ENCODE data around the gene ATF5. TPM values are rescaled to one million over a fixed set of nuclear protein-coding genes. Genes with fewer than 3 reads are reported as not detected.

Gene ATF5, protein sequence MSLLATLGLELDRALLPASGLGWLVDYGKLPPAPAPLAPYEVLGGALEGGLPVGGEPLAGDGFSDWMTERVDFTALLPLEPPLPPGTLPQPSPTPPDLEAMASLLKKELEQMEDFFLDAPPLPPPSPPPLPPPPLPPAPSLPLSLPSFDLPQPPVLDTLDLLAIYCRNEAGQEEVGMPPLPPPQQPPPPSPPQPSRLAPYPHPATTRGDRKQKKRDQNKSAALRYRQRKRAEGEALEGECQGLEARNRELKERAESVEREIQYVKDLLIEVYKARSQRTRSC
- 10.6 TPM for total RNA-seq

DNA sequence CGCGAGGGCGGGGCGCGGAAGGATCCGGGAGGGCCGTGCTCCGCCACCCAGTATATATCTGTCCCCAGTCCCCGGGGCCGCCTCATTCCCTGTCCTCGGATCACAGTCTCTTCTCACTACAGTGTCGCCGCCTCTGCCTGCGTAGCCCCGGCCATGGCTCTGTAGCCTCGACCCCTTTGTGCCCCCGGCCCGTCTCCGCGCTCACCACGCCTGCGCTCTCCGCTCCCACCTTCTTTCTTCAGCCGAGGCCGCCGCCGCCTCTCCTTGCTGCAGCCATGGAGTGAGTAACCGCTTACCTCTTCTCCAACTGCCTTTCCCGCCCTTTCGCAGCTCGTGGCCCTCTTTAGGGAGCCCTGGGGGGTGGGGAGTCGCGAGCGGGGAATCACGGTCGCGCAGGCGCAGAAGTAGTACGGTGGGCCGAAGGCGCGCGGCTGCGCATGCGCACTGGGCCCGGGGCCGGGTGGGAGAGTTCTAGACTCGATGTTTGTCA lies at the start of gene ATF5, which contains the start of gene NUP62:
TSS of gene ATF5 (plus strand) at position 85 of the 490 bp plus-strand sequence. CDS start 1,646 bp downstream, outside the sequence.
TSS of gene NUP62 (minus strand) at position 384 of the 490 bp plus-strand sequence. CDS start 19,697 bp downstream, outside the sequence.
- DNase-seq (ENCODE audit: low spot score in 2 of 2) (peak; percentile 94), FAIRE-seq (no peak)

DNA sequence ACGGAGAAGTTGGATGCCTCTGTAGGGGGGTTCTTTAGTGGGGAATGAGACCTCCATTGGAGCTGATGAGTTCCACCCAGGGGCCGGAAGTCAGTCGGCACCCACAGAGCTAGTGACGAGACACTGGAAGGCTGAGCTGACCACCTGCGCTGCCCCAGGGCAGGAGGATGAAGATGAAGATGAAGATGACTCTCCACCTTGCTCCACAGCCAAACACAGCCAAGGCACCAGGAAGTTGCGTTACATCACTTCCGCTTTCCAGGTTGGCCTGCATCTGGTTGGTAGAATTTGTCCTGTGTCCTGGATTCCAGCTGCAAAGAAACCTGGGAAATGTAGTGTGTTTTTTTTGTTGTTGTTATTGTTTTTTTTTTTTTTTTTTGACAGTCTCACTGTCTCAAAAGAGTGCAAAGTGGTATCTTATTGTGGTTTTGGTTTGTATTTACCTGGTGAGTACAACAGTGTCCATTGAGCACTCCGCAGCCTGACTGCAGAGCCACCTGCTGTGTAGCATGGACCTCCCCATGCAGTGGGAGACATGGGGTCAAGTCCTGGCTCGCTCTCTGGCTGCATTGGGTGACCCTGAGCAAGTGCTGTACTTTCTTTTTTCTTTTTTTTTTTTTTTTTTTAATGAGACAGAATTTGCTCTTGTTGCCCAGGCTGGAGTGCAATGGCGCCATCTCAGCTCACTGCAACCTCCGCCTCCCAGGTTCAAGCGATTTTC lies 49.6 kb upstream of the ATF5 start:
- DNase-seq (ENCODE audit: low spot score in 2 of 2) (no peak), FAIRE-seq (no peak)

DNA sequence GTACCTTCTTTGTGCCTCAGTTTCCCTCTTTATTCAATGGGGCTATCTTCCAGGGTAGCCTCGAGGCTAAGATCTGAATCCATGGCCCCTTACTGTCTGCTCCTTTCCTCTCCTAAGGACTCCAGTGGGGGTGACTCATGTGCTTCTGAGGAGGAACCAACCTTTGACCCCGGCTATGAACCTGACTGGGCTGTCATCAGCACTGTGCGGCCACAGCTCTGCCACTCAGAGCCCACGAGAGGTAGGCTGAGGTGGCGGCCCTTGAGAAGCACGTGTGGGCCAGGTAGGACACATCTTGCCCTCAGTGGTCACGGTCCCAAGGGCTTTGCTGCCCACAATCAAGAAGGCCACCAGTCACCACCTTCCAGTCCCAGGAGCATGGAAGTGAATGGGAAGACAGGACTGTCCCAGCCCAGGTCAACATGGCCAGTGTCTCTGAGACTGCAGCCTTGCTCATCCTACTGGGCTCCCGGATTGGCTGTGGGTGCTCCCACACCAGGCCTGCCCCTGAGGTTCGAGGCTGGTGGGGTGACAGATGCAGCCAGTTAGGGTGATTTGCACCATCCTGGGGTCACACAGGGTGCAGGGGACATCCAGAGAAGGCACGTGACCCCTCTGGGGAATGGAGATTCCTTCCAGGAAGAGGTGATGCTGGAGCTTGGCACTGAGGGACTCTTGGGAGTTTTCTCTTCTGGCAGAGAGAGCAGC lies 48.7 kb upstream of the ATF5 start:
- DNase-seq (ENCODE audit: low spot score in 2 of 2) = no peak

DNA sequence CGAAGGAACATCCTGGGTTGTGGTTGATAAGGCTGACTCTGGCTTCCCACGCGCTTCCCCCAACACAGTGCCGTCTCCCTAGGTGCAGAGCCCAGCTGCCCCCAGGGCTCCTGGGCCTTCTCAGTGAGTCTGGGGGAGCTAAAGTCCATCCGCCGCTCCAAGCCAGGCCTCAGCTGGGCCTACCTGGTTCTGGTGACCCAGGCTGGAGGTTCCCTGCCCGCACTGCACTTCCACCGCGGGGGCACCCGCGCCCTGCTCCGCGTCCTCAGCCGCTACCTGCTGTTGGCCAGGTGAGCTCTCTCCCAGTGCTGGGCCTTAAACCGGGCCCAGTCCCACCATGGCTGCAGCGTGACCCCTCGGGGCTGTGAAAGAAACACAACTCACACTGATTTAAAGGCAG lies 47.8 kb upstream of the ATF5 start:
- no peak for FAIRE-seq
- DNase-seq (ENCODE audit: low spot score in 2 of 2) = no peak

More for the DNA sequence above, 48.7 kb upstream of the ATF5 start:
- no peak for FAIRE-seq

DNA sequence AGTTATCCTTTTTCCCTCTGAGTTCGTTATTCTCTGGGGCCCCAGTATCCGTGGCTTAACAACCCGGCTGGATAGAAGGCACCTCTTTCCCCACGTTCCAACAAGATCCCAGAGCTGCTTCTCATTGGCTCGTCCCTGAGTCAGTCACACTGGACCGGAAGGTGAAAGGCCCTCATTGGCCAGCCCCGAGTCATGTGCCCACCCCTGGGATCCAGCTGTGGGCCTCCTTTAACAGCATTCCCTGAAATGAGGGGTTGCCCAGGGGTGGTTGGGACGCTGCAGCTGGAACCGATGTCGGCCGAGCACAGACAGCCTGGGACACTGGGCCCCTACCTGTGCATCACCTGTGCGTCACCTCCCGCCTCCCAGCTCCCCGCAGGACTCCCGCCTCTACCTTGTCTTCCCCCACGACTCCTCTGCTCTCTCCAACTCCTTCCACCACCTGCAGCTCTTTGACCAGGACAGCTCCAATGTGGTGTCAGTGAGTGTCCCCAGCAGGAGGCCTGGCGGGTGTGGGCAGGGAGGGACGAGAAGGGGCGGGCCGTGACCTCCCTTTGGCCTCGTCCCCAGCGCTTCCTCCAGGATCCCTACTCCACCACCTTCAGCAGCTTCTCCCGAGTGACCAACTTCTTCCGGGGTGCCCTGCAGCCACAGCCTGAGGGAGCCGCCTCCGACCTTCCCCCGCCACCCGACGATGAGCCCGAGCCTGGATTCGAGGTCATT lies 47.2 kb upstream of the ATF5 start:
- no peak for DNase-seq (ENCODE audit: low spot score in 2 of 2)
- FAIRE-seq = no peak

DNA sequence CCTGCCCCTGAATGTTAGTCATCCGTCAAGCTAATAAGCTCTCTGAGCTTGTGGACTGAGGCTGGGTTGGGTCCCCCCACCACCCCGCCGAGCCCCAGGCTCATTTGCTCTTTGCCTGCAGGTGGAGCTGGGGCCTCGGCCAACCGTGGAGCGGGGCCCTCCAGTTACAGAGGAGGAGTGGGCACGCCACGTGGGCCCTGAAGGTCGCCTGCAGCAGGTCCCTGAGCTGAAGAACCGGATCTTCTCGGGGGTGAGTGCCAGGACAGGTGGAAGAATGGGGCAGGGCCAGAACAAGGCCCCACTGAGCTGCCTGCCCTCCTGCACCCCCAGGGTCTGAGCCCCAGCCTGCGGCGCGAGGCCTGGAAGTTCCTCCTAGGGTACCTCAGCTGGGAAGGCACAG lies 46.4 kb upstream of the ATF5 start:
- no peak for DNase-seq (ENCODE audit: low spot score in 2 of 2)
- FAIRE-seq = no peak

DNA sequence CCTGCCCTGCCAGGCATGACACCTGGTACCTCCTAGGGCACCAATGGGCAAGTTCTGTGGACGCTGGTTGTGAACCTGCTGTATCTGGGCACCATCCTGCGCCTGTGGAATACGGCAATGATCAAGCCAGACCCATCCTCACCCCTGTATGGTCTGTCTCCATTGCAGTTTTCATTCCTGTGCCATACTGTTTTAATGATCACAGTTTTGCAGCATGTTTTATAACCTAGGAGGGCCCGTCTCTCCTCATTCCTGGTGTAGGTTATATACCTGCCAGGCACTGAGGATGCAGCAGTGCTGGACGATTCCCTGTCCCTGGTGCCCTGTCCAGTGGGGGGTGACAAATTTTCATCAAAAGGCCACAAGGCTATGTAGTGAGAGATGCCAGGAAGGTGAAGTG lies 45.9 kb upstream of the ATF5 start:
- FAIRE-seq (no peak), DNase-seq (ENCODE audit: low spot score in 2 of 2) (no peak)

DNA sequence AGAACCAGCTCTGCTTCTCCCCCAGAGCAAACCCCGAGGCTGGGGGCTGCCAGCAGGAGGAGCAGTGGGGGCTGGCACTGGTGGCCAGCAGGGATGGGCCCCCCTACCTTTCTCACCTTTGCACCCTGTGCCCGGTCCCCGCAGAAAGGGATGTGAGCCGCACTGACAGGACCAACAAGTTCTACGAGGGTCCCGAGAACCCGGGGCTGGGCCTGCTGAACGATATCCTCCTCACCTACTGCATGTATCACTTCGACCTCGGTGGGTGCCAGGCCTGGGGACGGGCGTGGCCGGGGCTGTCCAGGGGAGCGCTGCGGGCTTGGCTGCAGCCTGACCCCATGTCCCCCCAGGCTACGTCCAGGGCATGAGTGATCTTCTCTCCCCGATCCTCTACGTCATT lies 44.9 kb upstream of the ATF5 start:
- DNase-seq (ENCODE audit: low spot score in 2 of 2) (no peak), FAIRE-seq (no peak)

DNA sequence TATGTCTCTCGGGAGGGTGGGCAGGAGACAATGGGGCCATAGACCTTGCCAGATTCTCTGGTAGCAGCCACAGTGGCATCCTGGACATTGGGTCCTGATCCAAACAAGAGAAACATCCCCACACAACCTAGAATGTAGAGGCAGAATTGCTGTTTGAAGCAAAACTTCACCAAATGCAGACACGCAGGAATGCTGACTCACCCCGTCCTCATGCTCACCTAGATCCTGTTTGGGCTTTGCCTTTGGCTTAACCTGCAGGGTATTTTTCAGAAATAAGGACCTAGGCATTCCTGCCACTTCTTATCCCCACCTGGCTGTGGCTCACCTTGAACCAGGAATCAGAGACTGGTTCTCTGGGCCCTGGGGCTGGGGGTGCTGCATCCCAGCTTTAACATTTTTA lies 44.2 kb upstream of the ATF5 start:
- DNase-seq (ENCODE audit: low spot score in 2 of 2) = no peak
- FAIRE-seq = no peak

DNA sequence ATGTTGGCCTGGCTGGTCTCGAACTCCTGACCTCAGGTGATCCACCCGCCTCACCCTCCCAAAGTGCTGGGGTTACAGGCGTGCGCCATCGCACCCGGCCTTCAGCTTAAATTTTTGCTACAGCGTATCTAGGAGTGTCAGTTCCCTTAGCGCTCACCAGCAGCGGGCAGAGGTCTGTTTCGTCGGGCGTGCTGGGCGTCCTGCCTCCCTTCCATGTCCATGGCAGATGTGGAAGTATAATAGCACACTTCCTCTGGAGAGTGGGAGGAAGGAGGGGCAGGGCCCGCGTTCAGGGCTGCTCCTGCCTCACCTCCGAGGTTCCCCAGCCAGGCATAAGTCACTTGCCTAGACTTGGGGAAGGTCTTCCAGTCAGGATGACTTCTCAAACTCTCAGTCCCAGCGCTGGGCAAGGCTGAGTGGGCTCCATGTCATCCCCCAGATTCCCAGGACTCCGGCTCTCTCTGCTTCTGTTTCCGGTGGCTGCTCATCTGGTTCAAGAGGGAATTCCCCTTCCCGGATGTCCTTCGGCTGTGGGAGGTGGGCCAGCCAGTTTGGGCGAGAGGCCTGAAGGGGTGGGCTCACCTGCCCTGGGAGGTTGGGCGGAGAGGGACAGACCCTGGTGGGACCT lies 41.9 kb upstream of the ATF5 start:
- FAIRE-seq (no peak), DNase-seq (ENCODE audit: low spot score in 2 of 2) (no peak)

DNA sequence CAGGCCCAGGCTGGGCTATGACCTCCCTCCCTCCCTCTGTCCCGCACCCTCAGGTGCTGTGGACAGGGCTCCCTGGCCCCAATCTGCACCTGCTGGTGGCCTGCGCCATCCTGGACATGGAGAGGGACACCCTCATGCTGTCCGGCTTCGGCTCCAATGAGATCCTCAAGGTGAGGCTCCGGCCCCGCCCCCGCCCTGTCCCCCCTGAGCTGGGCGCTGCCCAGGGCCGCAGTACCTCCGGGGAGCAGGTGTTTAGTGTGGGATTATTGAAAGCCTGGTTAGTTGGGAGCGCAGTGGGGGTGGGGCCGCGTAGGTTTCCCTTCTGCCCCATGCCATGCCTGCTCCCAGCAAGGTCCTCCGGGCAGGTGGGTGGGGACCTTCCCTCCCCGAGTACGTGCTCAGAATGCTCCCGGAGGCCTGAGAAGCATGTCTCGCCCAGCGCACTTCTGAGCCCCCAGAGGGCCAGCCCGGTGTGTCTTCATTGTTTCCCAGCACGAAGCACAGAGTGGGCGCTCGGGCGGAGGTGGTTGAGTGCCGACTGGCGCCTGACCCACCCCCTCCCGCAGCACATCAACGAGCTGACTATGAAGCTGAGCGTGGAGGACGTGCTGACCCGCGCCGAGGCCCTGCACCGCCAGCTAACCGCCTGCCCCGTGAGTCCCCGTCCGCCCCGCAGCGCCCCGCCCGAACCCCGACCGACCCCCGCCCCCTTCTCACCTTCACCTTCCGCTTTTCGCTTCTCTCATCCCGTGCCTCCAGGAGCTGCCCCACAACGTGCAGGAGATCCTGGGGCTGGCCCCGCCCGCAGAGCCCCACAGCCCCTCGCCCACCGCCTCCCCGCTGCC lies 41.1 kb upstream of the ATF5 start:
- FAIRE-seq (no peak), DNase-seq (ENCODE audit: low spot score in 2 of 2) (no peak)

DNA sequence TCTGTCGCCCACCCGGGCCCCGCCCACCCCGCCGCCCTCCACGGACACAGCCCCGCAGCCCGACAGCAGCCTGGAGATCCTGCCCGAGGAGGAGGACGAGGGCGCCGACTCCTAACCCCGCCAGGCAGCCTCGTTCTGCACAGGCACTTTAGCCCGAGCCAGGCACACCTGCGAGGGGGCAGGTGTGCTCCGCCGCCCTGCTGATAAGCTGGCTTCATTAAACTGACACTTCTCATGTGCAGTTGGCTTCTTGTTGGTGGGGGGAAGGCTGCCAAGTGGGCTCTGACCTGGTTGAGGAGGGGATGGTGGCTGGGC lies 40.5 kb upstream of the ATF5 start:
- DNase-seq (ENCODE audit: low spot score in 2 of 2) (no peak), FAIRE-seq (no peak)

DNA sequence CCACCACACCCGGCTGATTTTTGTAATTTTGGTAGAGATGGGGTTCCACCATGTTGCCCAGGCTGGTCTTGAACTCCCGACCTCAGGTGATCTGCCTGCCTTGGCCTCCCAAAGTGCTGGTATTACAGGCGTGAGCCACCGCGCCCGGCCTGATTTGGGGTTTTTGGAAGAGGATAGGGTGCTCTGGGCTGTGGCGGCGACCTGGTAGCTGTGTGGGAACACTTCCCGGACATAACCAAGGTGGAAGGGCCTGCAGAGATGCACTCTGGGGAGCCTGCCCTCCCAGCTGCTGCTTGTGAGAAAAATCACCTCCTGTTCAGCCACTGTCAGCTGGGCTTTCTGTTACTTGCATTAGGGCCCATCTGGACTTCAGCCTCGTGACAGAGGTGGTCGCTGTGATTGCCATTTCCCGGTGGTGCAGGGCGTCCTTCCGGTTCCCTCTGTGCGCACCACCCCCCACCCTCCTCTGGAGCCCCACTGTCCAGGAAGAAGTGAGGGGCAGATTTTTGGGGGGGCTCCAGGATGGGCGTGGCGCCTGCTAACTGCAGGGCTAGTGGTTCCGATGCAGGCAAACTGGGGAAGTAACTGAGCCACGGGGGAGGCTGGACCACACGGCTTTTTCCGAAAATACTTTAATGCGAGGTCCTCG lies 39.8 kb upstream of the ATF5 start:
- no peak for DNase-seq (ENCODE audit: low spot score in 2 of 2)
- FAIRE-seq = no peak

DNA sequence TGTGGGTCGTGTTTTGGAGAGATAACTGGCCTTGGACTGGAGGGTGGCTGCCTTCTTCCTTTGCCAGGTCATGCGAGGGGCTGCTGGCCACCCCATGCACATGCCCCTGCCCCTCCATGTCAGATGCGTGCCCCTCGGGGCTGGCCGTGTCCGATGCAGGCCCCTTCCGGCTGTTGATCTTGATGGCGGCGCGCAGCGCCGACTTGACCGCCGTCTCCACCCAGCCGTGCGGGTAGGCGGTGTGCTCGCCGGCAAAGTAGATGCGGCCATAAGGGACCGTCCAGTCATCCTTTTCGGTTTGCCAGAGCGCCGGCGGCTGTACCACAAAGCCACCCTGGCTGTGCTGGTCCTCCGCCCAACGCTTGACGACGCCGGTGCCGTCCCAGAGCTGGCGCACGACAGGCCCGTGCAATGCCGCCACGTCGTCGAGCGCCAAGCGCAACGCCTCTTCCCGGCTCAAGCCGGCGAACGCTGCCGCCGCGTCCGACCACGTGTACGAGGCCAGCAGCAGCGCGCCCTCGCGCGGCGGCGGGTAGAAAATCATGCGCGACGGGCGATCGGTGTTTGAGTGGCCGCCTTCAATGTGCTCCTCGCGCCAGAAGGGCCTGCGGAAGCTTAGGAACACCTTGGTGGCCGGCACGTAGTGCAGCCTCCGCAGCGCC lies 39.2 kb upstream of the ATF5 start:
- no peak for FAIRE-seq

DNA sequence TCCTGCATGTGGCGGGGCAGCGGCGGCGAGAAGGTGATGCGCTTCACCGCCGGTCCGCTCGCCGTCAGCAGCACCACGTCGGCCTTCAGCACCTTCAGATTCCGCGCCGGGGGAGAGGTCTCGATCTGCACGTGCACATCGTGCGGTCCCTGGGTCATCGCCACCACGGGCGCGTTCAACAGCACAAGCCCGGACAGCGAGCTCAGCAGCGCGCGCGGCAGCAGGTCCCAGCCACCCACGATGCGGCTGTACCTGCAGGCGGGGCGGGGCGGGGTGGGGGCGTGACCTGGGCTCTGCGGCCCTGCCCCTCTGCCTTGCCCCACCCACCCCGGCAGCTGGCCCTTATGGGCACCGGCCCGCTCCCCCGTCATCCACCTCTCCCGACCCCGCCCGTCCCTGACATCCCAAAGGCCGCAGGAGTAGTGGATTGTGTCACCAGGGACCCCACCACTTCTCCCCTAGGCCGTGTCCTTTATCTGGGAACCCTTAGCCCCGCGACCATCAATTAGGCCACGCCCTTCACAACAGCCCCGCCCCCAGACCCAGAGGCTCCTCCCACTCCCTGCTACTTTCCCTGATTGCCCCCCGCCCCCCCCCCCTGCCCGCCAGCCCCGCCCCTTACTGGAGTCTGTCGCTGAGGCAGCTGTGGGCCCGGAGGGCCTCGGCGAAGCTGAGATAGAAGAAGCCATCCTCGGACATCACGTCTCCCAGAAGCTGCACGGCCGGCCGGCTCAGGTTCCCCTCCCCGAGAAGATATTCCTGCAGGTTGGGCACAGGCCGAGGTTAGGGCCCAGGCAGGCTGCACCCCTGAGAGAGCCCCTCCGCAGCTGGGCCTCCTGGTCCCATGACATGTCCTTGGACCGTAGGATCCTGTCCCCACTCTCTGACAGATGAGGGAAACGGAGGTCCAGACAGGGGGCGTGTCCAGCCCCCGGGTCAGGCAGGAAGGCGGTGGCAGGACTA lies 38.4 kb upstream of the ATF5 start:
- FAIRE-seq (no peak), DNase-seq (ENCODE audit: low spot score in 2 of 2) (no peak)

More for the DNA sequence above, 39.2 kb upstream of the ATF5 start:
- peak; percentile 76 to 85 for DNase-seq (ENCODE audit: low spot score in 2 of 2)

DNA sequence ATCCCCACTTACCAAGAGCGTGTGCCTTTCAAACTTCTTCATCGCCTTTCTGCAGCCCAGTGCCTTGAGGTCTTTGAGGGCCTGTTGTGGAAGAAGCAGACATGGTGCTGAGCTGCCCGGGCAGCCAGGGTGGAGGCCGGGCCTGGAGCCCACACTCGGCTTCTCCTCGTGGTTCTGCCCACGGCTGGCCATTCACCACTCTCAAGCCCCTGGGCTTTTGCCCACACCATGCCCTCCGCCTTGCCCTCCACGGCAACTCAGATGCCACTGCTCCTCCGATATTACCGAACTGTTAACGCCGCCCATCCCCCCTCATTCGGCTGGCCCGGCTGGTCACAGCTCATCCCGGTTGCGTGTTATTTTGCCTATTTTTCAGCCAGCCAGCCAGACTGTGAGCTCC lies 37.6 kb upstream of the ATF5 start:
- DNase-seq (ENCODE audit: low spot score in 2 of 2) = no peak
- FAIRE-seq = no peak

DNA sequence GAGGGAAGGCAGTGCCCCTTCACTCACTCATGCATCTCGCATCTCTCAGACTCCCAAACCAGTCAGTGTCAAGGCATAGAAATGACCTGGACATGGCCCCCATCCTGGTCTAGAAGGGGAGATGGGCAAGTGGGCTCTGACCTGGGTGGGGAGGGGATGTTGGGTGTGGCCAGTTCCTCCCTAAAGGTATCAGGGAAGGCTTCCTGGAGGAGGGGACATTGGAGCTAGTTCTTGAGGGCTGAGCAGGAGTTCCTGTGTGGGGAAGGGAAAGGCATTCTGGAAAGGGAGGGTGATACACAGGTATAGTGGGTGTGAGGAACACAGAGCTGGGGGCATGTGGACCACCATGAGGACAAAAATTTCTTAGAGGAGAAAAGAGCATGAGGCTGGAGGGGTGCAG lies 36.3 kb upstream of the ATF5 start:
- FAIRE-seq (no peak), DNase-seq (ENCODE audit: low spot score in 2 of 2) (no peak)
